Skeletal muscle tissue (tissue), 4 donors: ENCODE data around the gene NHLRC4. TPM values are rescaled to one million over a fixed set of nuclear protein-coding genes. Genes with fewer than 3 reads are reported as not detected.

Experiments
- H3K27ac ChIP-seq: one replicate; pipeline ENCODE4 v1.7.0; 2013; ENCODE audit warnings: mild to moderate bottlenecking, low read depth, low read length, inconsistent platforms
- H3K27me3 ChIP-seq, 3 donors: one replicate each; pipeline ENCODE4 v1.7.0; 2013; ENCODE audit warnings: low read length in 3 of 3; ENCODE audit not compliant: control insufficient read depth in 3 of 3, insufficient read depth in 3 of 3
- H3K36me3 ChIP-seq, 3 donors: one replicate each; pipeline ENCODE4 v1.7.0; 2013; ENCODE audit warnings: low read length in 3 of 3; ENCODE audit not compliant: control insufficient read depth in 3 of 3, insufficient read depth in 3 of 3
- H3K4me1 ChIP-seq, 3 donors: one replicate each; pipeline ENCODE4 v1.7.0; 2013; ENCODE audit warnings: low read length in 3 of 3, mild to moderate bottlenecking in 3 of 3; ENCODE audit not compliant: control insufficient read depth in 3 of 3, insufficient read depth in 3 of 3
- H3K4me3 ChIP-seq, 3 donors: one replicate each; pipeline ENCODE4 v1.7.0; 2013; ENCODE audit warnings: low read length in 3 of 3
- H3K9ac ChIP-seq, 3 donors: one replicate each; pipeline ENCODE4 v1.7.0; 2013; ENCODE audit warnings: low read length in 3 of 3, mild to moderate bottlenecking in 3 of 3, moderate library complexity in 2 of 3, low read depth in 1 of 3
- H3K9me3 ChIP-seq, 3 donors: one replicate each; pipeline ENCODE4 v1.7.0; 2013; ENCODE audit warnings: low read length in 3 of 3; ENCODE audit not compliant: control insufficient read depth in 3 of 3
- total RNA-seq: library from RNA; depleted of rRNA; stranded (reverse); fragments of >200 nt; gene quantifications from one replicate; pipeline ENCODE4 v1.2.3, GENCODE V29; 2014
- donor health status: Osteomylitis.

NHLRC4 gene
- total RNA-seq, 1 donor from 2014 or later, result 1.6 TPM

DNA sequence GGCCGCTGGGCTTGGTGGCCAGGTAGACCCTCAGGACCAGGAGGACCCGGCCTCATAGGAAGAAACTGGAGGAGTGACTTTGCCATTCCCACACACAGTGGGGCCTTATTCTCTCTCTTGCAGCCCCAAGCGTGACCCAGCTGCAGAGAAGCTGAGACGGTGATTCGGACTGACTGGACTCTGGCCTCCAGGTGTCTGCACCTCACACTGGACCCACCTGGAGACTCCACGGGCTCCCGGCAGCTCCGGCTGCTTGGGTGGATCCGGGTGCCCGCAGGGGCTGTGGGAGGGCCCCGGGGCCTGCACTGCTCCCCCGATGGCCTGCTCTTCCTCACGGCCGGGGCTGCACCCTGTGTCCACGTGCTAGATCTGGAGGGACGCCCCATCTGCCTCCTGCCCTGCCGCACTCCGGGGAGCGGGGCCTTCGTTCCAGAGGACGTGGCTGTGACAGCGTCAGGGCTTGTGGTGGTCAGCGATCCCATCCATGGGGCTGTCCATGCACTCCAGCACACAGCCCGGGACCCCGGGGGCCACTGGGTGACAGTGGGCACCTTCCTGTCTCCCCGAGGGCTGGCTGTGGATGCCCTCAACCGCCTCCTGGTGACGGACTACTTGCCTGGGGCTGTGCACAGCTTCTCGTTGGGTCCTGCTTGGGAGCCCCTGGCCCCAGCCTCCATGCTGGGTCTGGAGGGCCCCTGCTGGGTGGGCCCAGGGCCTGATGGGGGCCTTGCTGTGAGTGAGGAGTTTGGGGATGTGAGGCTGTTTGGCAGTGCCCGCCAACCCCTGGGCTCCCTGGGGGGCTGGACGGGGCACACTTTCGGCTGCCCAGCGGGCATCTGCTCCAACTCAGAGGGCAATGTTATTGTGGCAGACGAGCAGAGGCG lies 810 bp downstream of the NHLRC4 start:
- peaks cover 25 to 38% (median 35%) of the 10 kb centered on the region in 3 donors for H3K4me1 ChIP-seq
- no peaks in the 10 kb centered on the region for H3K9me3 ChIP-seq
- H3K4me3 ChIP-seq, result peak overlapping the region in 2 of 3 donors; percentile 27 to 51
- no peak overlapping the region for H3K27ac ChIP-seq
- no peaks in the 10 kb centered on the region for H3K36me3 ChIP-seq
- peak overlapping the region in 1 of 3 donors; percentile 20 for H3K9ac ChIP-seq
- H3K27me3 ChIP-seq, result peaks cover 2% of the 10 kb centered on the region in 3 donors

- Histone ChIP-seq H3K36me3 (no peaks in the 10 kb centered on the region), H3K27me3 (no peaks in the 10 kb centered on the region), H3K4me1 (peaks cover 25 to 38% (median 35%) of the 10 kb centered on the region in 3 donors), H3K9ac (peak overlapping the region; percentile 79 to 86 (median 82)), H3K9me3 (no peaks in the 10 kb centered on the region), H3K4me3 (peak overlapping the region in 2 of 3 donors; percentile 72 to 78), H3K27ac (peak overlapping the region; percentile 56)
These were observed 1.8 kb downstream of the NHLRC4 start for GRCh38 chr16:568401-569258.

- Histone ChIP-seq H3K36me3 (peaks cover 1 to 2% (median 1%) of the 10 kb centered on the region in 3 donors), H3K4me3 (peak within 1 kb of the TSS; percentile 78 to 87 (median 79)), H3K9ac (peak within 1 kb of the TSS; percentile 82 to 86 (median 83)), H3K27ac (peak within 1 kb of the TSS; percentile 56), H3K27me3 (no peaks in the 10 kb centered on the region), H3K9me3 (no peaks in the 10 kb centered on the region), H3K4me1 (peaks cover 25 to 38% (median 35%) of the 10 kb centered on the region in 3 donors)
These were observed 2.8 kb downstream of the NHLRC4 start, which contains the start of gene PIGQ for GRCh38 chr16:569445-570254. TSS of gene PIGQ (plus strand) at chr16:569968. CDS start at chr16:574075, 4,107 bp downstream.

GRCh38 chr16:572865-573650 lies 6.3 kb downstream of the NHLRC4 start:
- H3K27me3 ChIP-seq, result no peaks in the 10 kb centered on the region
- H3K4me1 ChIP-seq, result peaks cover 12 to 20% (median 18%) of the 10 kb centered on the region in 3 donors
- H3K27ac ChIP-seq, result no peak overlapping the region
- no peak overlapping the region for H3K4me3 ChIP-seq
- H3K9ac ChIP-seq, result no peak overlapping the region
- H3K36me3 ChIP-seq, result peaks cover 2 to 6% (median 5%) of the 10 kb centered on the region in 3 donors
- no peaks in the 10 kb centered on the region for H3K9me3 ChIP-seq

DNA sequence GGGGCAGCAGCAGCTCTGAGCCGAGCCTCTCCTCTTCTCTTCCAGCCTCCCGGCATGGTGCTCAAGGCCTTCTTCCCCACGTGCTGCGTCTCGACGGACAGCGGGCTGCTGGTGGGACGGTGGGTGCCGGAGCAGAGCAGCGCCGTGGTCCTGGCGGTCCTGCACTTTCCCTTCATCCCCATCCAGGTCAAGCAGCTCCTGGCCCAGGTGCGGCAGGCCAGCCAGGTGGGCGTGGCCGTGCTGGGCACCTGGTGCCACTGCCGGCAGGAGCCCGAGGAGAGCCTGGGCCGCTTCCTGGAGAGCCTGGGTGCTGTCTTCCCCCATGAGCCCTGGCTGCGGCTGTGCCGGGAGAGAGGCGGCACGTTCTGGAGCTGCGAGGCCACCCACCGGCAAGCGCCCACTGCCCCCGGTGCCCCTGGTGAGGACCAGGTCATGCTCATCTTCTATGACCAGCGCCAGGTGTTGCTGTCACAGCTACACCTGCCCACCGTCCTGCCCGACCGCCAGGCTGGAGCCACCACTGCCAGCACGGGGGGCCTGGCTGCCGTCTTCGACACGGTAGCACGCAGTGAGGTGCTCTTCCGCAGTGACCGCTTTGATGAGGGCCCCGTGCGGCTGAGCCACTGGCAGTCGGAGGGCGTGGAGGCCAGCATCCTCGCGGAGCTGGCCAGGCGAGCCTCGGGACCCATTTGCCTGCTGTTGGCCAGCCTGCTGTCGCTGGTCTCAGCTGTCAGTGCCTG lies 7.4 kb downstream of the NHLRC4 start:
- Histone ChIP-seq H3K27ac (no peak overlapping the region), H3K9ac (no peak overlapping the region), H3K36me3 (peaks cover 2 to 6% (median 5%) of the 10 kb centered on the region in 3 donors), H3K4me1 (peaks cover 8 to 14% (median 13%) of the 10 kb centered on the region in 3 donors), H3K4me3 (no peak overlapping the region), H3K27me3 (no peaks in the 10 kb centered on the region), H3K9me3 (no peaks in the 10 kb centered on the region)

DNA sequence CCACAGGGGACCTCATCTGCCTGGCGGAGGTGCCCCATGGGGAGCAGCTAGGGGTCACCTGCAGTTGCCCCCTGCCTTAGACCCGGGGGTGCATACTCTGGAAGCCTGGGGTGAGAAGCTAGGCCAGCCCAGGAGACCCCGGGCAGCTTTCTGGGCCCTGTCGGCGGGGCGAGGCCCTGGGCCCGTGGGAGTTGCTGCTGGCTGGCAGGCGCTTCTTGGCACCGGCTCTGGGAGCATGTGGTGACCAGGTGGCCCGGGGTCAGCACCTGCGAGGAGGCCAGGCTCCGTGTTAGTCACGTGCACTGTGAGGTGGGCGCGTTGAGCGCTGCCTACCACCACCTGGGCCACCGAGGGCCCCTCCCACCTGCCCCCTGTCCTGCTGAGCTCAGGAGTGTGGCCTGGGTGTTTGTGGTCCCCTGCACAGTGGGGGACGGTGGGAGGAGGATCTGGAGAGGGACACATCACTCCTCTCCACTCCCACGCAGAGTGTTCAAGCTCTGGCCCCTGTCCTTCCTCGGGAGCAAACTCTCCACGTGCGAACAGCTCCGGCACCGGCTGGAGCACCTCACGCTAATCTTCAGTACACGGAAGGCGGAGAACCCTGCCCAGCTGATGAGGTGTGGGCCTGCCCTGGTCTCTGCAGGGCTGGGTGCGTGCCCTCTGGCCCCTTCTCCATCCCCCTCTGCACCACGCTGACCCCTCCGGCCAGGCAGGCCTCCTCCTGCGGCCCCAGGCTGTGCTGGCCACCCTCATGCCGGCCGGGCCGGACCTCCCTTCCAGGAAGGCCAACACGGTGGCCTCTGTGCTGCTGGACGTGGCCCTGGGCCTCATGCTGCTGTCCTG lies 8.8 kb downstream of the NHLRC4 start:
- H3K9ac ChIP-seq, result no peak overlapping the region
- no peak overlapping the region for H3K4me3 ChIP-seq
- no peaks in the 10 kb centered on the region for H3K9me3 ChIP-seq
- no peaks in the 10 kb centered on the region for H3K27me3 ChIP-seq
- H3K27ac ChIP-seq, result no peak overlapping the region
- peaks cover 4 to 11% (median 11%) of the 10 kb centered on the region in 3 donors for H3K4me1 ChIP-seq
- peaks cover 2 to 11% (median 6%) of the 10 kb centered on the region in 3 donors for H3K36me3 ChIP-seq

- Histone ChIP-seq H3K27me3 (no peaks in the 10 kb centered on the region), H3K36me3 (peaks cover 2 to 14% (median 6%) of the 10 kb centered on the region in 3 donors), H3K9ac (no peak overlapping the region), H3K27ac (no peak overlapping the region), H3K4me1 (peaks cover 0 to 3% (median 3%) of the 10 kb centered on the region in 3 donors), H3K9me3 (no peaks in the 10 kb centered on the region), H3K4me3 (no peak overlapping the region)
These were observed 9.5 kb downstream of the NHLRC4 start for GRCh38 chr16:576197-576822.

DNA sequence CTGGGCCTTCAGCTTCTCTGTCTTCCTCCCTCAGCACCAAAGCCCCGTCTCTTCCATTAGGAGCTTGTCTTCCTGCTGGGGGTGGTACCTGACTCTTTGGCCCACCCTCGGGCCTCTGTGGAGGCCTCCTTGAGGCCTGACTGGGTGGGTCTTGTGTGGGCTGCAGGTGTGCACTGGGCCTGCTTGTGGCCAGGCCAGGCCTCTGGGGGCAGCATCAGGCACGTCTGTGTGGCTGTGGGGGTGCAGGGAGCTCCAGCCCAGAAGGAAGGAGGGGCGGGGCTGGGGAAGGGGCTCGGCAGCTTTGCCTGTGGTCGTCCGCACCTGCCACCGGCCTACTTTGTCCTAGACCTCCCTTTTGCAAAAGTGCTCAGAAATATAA lies 10.0 kb downstream of the NHLRC4 start:
- peaks cover 2 to 14% (median 6%) of the 10 kb centered on the region in 3 donors for H3K36me3 ChIP-seq

More for the DNA sequence above, 10.0 kb downstream of the NHLRC4 start:
- no peaks in the 10 kb centered on the region for H3K27me3 ChIP-seq
- no peak overlapping the region for H3K4me3 ChIP-seq
- H3K27ac ChIP-seq, result no peak overlapping the region
- H3K4me1 ChIP-seq, result no peaks in the 10 kb centered on the region
- no peaks in the 10 kb centered on the region for H3K9me3 ChIP-seq
- no peak overlapping the region for H3K9ac ChIP-seq
